Fibroblast of the aortic adventitia (primary cell): ENCODE data around the gene IRF5. TPM values are rescaled to one million over a fixed set of nuclear protein-coding genes. Genes with fewer than 3 reads are reported as not detected.

Source experiments
- DNase-seq: peaks from one replicate; pipeline ENCODE4 v3.0.0-alpha.2; 2010; ENCODE audit warnings: low read depth
- H3K4me3 ChIP-seq: 2 replicates; pipeline ENCODE4 v1.5.1; 2011; ENCODE audit warnings: low read depth, mild to moderate bottlenecking, control low read depth, low read length, moderate library complexity
- total RNA-seq: library from RNA; depleted of rRNA; stranded (reverse); fragments of >200 nt; gene quantifications from 2 replicates; pipeline ENCODE4 v1.2.3, GENCODE V29; 2012; ENCODE audit warnings: low replicate concordance
- TF ChIP-seq, protein P1 (sequence below): IDR thresholded peaks from 2 replicates; pipeline ENCODE4 v1.5.1; 2011; ENCODE audit warnings: mild to moderate bottlenecking, low read length, control low read depth, inconsistent platforms; ENCODE audit not compliant: insufficient read depth

The IRF5 gene
- total RNA-seq, 1 donor, result not detected

DNA sequence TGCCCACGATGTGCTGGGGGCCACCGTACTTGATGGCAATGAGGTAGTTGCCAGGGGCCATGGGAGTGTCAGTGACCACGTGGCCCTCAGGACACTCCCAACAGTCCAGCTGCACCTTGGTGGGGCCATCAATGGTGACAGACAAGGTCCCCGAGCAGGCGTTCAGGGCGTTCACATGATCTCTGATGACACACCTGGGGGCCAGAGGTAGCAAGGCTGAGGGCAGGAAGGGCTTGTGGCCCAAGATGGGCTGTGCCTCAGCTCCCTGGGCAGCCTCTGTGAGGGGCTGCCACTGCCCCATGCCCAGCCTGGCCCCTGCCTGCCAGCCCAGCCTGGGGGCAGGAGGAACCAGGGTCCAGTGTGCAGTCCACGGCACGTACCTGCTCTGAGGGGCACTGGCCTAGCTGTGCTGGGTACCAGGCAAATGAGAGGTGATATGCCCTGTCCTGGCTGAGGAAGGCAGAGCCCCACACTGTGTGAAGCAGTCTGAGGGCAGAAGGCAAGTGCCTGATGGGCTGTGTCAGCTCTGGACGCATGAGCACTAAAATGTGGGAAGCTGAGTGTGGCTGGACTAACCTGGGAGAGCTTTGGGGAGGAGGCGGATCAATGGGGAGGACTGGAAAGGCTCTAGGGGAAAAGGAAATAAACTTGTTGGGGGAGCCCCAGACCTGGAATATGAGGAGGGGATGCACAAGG, 23.7 kb upstream of the IRF5 start:
- TF ChIP-seq, protein P1, sequence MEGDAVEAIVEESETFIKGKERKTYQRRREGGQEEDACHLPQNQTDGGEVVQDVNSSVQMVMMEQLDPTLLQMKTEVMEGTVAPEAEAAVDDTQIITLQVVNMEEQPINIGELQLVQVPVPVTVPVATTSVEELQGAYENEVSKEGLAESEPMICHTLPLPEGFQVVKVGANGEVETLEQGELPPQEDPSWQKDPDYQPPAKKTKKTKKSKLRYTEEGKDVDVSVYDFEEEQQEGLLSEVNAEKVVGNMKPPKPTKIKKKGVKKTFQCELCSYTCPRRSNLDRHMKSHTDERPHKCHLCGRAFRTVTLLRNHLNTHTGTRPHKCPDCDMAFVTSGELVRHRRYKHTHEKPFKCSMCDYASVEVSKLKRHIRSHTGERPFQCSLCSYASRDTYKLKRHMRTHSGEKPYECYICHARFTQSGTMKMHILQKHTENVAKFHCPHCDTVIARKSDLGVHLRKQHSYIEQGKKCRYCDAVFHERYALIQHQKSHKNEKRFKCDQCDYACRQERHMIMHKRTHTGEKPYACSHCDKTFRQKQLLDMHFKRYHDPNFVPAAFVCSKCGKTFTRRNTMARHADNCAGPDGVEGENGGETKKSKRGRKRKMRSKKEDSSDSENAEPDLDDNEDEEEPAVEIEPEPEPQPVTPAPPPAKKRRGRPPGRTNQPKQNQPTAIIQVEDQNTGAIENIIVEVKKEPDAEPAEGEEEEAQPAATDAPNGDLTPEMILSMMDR, result no peak
- no peak for DNase-seq
- no peak overlapping the region for H3K4me3 ChIP-seq

DNA sequence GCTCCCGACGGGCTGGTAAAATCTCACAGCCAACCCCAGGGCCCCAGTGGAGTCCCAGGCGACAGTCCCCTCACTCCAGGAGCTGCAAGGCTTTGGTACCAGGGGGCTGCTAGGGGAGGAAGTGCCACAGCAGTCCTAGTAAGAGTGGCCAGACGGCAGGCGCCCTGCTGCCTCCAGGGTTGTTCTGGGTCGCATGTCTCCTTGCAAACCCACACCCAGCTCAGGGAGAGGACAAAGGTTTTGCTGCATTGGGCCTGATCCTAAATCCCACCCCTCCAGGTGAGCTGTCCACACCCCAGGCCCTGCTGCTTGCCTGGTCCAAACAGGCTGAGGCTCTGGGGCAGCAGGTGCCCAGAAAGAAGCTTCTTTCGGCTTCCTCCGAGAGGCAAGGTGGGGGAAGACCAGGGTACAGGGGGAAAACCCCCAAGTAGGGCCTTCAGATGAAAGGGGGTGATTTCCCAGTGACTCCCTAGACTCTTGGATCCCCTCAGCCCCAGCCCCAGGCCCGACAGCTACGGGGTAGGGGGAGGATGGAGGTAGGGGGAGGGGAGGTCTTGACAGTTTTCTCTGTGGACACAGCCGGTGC, 23.1 kb upstream of the IRF5 start:
- no peak for DNase-seq

DNA sequence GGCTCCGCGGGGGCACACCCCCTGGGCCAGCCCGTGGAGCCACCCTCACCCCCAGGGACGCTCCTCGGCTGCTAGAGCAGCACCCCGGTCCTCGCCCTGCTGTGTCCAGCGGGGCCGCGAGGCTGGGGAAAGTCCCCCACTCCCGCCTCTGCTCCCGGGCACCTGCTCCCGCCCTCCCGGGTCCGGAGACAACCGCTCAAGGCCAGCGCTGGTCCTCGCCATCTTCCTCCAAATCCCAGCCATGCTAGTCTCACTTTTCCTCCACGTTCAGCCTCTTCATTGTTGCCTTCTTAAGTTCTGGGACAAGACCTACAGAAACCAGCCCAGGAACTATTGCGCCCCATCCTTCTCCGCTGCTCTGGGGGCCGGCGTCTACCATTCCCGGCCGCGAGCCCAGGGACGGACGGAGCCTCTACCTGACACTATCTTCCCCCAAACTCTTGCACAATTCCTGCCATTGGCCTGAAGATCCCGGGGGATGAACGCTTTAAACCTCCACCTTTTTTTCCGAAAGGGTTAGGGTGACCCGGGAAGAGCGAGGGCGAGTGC, 22.4 kb upstream of the IRF5 start:
- H3K4me3 ChIP-seq, result no peak overlapping the region
- DNase-seq, result no peak
- TF ChIP-seq, protein P1, result no peak

More for the DNA sequence above, 23.1 kb upstream of the IRF5 start:
- H3K4me3 ChIP-seq, result no peak overlapping the region
- TF ChIP-seq, protein P1, result no peak

DNA sequence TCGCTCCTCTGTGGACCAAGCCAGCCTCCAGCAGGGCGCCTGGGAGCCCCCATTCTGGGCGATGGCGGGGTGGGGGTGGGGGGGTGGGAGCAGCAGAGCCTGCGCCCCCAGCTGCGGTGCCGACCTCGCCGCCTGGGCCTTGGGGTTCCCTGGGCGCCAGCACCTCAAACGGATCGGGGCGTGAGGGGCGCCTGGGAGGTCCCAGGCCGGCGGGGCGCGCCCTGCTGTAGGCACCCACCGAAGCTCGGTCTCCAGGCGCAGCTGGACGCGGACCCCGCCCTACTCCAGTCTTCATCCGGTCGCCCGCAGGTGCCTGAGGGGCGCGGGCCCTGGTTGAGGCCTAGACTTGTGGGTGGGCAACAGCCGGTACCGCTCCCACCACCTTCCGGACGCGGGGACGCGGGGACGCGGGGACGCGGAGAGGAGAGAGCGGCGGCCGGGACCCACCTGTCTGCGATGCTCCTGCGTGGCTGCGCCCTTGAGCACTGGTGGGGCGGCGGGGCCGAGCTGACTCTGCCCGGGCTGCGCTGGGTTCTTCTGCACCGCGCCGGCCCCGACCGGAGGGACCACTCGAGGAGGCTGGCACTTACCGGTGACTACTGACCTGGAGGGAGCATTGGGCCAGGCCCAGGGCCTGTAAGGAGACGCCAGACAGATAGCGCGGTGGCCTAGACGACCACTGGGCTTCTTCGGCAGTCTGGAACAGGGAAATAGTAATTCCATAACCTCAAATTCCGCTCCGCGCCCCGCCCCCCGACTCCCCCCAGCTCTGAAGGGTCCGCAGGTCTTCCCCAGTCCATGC, 21.7 kb upstream of the IRF5 start:
- TF ChIP-seq, protein P1, result no peak
- DNase-seq, result no peak
- H3K4me3 ChIP-seq, result no peak overlapping the region

DNA sequence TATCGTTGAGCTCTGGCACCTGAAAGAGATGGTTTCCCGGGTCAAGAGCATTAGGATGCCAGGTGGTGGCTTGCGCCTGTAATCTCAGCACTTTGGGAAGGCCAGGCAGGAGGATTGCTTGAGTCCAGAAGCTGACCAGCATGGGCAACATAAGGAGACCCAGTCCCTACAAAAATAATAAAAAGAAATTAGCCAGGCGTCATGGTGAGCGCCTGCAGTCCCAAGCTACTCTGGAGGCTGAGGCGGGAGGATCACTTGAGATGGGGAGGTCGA, 21.1 kb upstream of the IRF5 start:
- TF ChIP-seq, protein P1, result no peak
- no peak for DNase-seq

DNA sequence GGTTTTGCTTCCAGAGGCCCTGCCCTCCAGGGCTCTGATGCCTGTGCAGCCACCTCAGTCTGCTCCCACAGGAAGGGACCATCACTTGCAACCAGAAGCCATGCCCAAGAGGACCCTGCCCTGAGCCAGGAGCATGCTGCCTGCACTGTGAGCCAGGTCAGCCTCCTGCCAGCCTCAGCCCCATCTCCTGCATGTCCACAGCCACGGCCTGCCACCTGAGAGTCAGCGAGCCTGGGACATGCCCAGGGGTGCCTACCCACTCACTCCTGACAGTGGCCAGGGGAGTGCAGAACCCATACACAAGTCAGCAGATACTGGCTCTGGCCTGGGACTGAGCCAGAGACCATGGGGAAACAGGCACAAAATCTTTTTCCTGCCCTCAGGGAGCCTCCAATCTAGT, 20.6 kb upstream of the IRF5 start:
- no peak for DNase-seq
- H3K4me3 ChIP-seq, result no peak overlapping the region
- TF ChIP-seq, protein P1, result no peak

More for the DNA sequence above, 21.1 kb upstream of the IRF5 start:
- H3K4me3 ChIP-seq, result no peak overlapping the region
